Esophagus muscularis mucosa (tissue), 4 donors: Measurements from ENCODE around the gene CHORDC1.

Experiments used
- CTCF ChIP-seq, 3 experiments: fragments of 200-600 bp in 2 of 3; fragments of 450-650 bp in 1 of 3; sonication (generic) in 2 of 3; IDR thresholded peaks; one replicate each; pipeline ENCODE4 v1.5.1; 2017 to 2019; ENCODE audit warnings: antibody characterized with exemption in 3 of 3, mild to moderate bottlenecking in 2 of 3, moderate library complexity in 1 of 3
- EP300 ChIP-seq: sonication (generic); formaldehyde crosslinking; IDR thresholded peaks from one replicate; pipeline ENCODE4 v1.6.1; 2017; ENCODE audit warnings: antibody characterized with exemption
- POLR2A ChIP-seq: fragments of 450-650 bp; IDR thresholded peaks from one replicate; pipeline ENCODE4 v1.6.1; 2017; ENCODE audit warnings: antibody characterized with exemption, moderate library complexity, mild to moderate bottlenecking, low read depth

- TF ChIP-seq EP300: no peak
- no peak for TF ChIP-seq POLR2A
- TF ChIP-seq CTCF (IDR thresholded peaks at IDR 0.05): no peak
Measured at GRCh38 chr11:90246468-90246867, 23.6 kb upstream of the CHORDC1 start.
